NT2/D1 (cell line): Measurements from ENCODE around the gene NUDT19.

Source experiments
- SUZ12 ChIP-seq: IDR thresholded peaks from 2 replicates; pipeline ENCODE4 v1.6.1; 2011; ENCODE audit not compliant: insufficient read length, insufficient read depth; ENCODE audit errors: extremely low read depth
- YY1 ChIP-seq: IDR thresholded peaks from 2 replicates; pipeline ENCODE4 v1.6.1; 2011; ENCODE audit not compliant: insufficient read length, insufficient read depth

DNA sequence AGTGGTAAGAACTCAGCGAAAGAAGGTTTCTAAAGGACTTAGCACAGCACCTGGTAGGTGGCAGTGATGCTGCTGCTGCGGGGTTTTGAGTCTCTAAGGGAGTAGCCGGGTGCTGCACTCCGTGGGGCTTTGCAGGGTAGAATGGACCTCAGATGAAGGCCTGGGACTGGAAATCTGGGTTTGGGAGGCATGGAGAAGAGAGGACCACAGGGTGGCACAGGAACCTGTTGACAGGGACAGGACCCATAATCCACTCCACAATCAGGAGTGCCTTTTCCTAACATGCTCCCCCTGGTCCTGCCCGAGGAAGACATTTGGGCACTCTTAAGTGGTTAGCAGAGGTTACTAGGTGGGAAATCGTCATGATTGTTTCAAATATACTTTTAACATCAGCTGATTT, 57.7 kb downstream of the NUDT19 start:
- TF ChIP-seq YY1 = no peak
- TF ChIP-seq SUZ12 = no peak
